HEK293 (cell line): ENCODE measurements around the gene BRD8.

ENCODE experiments used
- EGR2 ChIP-seq: fragments of 450-650 bp; formaldehyde crosslinking; IDR thresholded peaks from 2 replicates; pipeline ENCODE4 v1.5.1; 2016; ENCODE audit warnings: low read depth, missing biosample characterization, missing genetic modification characterization
- GLIS1 ChIP-seq: fragments of 450-650 bp; formaldehyde crosslinking; IDR thresholded peaks from 2 replicates; pipeline ENCODE4 v1.5.1; 2016; ENCODE audit warnings: missing biosample characterization, missing genetic modification characterization
- KLF1 ChIP-seq: fragments of 450-650 bp; formaldehyde crosslinking; IDR thresholded peaks from 2 replicates; pipeline ENCODE4 v1.5.1; 2016; ENCODE audit warnings: missing biosample characterization, missing genetic modification characterization
- OVOL3 ChIP-seq: fragments of 450-650 bp; formaldehyde crosslinking; IDR thresholded peaks from 2 replicates; pipeline ENCODE4 v1.5.1; 2016; ENCODE audit warnings: missing biosample characterization, missing genetic modification characterization
- TCF7L2 ChIP-seq: IDR thresholded peaks from 2 replicates; pipeline ENCODE4 v1.6.1; 2011; ENCODE audit warnings: low read depth, mild to moderate bottlenecking, inconsistent platforms, low read length, moderate library complexity, borderline replicate concordance
- ZBTB1 ChIP-seq: fragments of 450-650 bp; formaldehyde crosslinking; IDR thresholded peaks from 2 replicates; pipeline ENCODE4 v1.5.1; 2016; ENCODE audit warnings: missing biosample characterization, missing genetic modification characterization
- ZBTB10 ChIP-seq: fragments of 450-650 bp; formaldehyde crosslinking; IDR thresholded peaks from 2 replicates; pipeline ENCODE4 v1.5.1; 2016; ENCODE audit warnings: missing biosample characterization, missing genetic modification characterization
- ZBTB20 ChIP-seq: fragments of 450-650 bp; formaldehyde crosslinking; IDR thresholded peaks from 2 replicates; pipeline ENCODE4 v1.5.1; 2016; ENCODE audit warnings: missing biosample characterization, missing genetic modification characterization
- ZFHX2 ChIP-seq: fragments of 450-650 bp; formaldehyde crosslinking; conservative IDR thresholded peaks from 2 replicates; pipeline ENCODE4 v1.5.1; 2016; ENCODE audit warnings: missing biosample characterization, missing genetic modification characterization
- ZFP3 ChIP-seq: fragments of 450-650 bp; formaldehyde crosslinking; IDR thresholded peaks from 2 replicates; pipeline ENCODE4 v1.5.1; 2016; ENCODE audit warnings: low read depth, missing biosample characterization, missing genetic modification characterization
- ZFP37 ChIP-seq: fragments of 450-650 bp; formaldehyde crosslinking; IDR thresholded peaks from 2 replicates; pipeline ENCODE4 v1.5.1; 2016; ENCODE audit warnings: missing biosample characterization, missing genetic modification characterization
- ZNF155 ChIP-seq: fragments of 450-650 bp; formaldehyde crosslinking; IDR thresholded peaks from 2 replicates; pipeline ENCODE4 v1.5.1; 2016; ENCODE audit warnings: missing biosample characterization, missing genetic modification characterization
- ZNF214 ChIP-seq: fragments of 450-650 bp; formaldehyde crosslinking; IDR thresholded peaks from 2 replicates; pipeline ENCODE4 v1.5.1; 2017; ENCODE audit warnings: missing biosample characterization, mild to moderate bottlenecking, missing genetic modification characterization, borderline replicate concordance
- ZNF248 ChIP-seq: fragments of 450-650 bp; formaldehyde crosslinking; IDR thresholded peaks from 2 replicates; pipeline ENCODE4 v1.5.1; 2017; ENCODE audit warnings: missing biosample characterization, missing genetic modification characterization
- ZNF341 ChIP-seq: fragments of 450-650 bp; formaldehyde crosslinking; IDR thresholded peaks from 2 replicates; pipeline ENCODE4; 2016; ENCODE audit warnings: low read depth, missing biosample characterization, missing genetic modification characterization
- ZNF391 ChIP-seq: fragments of 450-650 bp; formaldehyde crosslinking; IDR thresholded peaks from 2 replicates; pipeline ENCODE4 v1.5.1; 2016; ENCODE audit warnings: low read depth, missing biosample characterization, missing genetic modification characterization, borderline replicate concordance
- ZNF416 ChIP-seq: fragments of 450-650 bp; formaldehyde crosslinking; IDR thresholded peaks from 2 replicates; pipeline ENCODE4 v1.5.1; 2016; ENCODE audit warnings: missing biosample characterization, missing genetic modification characterization
- ZNF433 ChIP-seq: fragments of 450-650 bp; formaldehyde crosslinking; IDR thresholded peaks from 2 replicates; pipeline ENCODE4 v1.5.1; 2016; ENCODE audit warnings: missing biosample characterization, missing genetic modification characterization, low read depth
- ZNF514 ChIP-seq: fragments of 450-650 bp; formaldehyde crosslinking; IDR thresholded peaks from 2 replicates; pipeline ENCODE4 v1.5.1; 2016; ENCODE audit warnings: missing biosample characterization, missing genetic modification characterization
- ZNF548 ChIP-seq: fragments of 450-650 bp; formaldehyde crosslinking; IDR thresholded peaks from 2 replicates; pipeline ENCODE4 v1.5.1; 2016; ENCODE audit warnings: missing biosample characterization, missing genetic modification characterization
- ZNF560 ChIP-seq: fragments of 450-650 bp; formaldehyde crosslinking; IDR thresholded peaks from 2 replicates; pipeline ENCODE4 v1.5.1; 2017; ENCODE audit warnings: missing biosample characterization, missing genetic modification characterization, borderline replicate concordance
- ZNF571 ChIP-seq: fragments of 450-650 bp; formaldehyde crosslinking; IDR thresholded peaks from 2 replicates; pipeline ENCODE4 v1.5.0; 2017; ENCODE audit warnings: missing biosample characterization, missing genetic modification characterization
- ZSCAN16 ChIP-seq: fragments of 450-650 bp; formaldehyde crosslinking; IDR thresholded peaks from 2 replicates; pipeline ENCODE4 v1.5.1; 2016; ENCODE audit warnings: missing biosample characterization, missing genetic modification characterization
- ZSCAN30 ChIP-seq: fragments of 450-650 bp; IDR thresholded peaks from 2 replicates; pipeline ENCODE4 v1.5.1; 2018; ENCODE audit warnings: missing biosample characterization, mild to moderate bottlenecking, missing genetic modification characterization, moderate library complexity
- ZXDB ChIP-seq: fragments of 450-650 bp; formaldehyde crosslinking; IDR thresholded peaks from 2 replicates; pipeline ENCODE4 v1.5.1; 2016; ENCODE audit warnings: missing biosample characterization, missing genetic modification characterization
- TF ChIP-seq, protein P1 (sequence below): fragments of 450-650 bp; formaldehyde crosslinking; IDR thresholded peaks from 2 replicates; pipeline ENCODE4 v1.5.1; 2016; ENCODE audit warnings: missing biosample characterization, missing genetic modification characterization
- TF ChIP-seq, protein P2 (sequence below): fragments of 450-650 bp; formaldehyde crosslinking; IDR thresholded peaks from 2 replicates; pipeline ENCODE4 v1.5.1; 2017; ENCODE audit warnings: missing biosample characterization, missing genetic modification characterization
- TF ChIP-seq, protein P3 (sequence below): fragments of 450-650 bp; formaldehyde crosslinking; IDR thresholded peaks from 2 replicates; pipeline ENCODE4 v1.5.1; 2016; ENCODE audit warnings: missing biosample characterization, missing genetic modification characterization, borderline replicate concordance
- TF ChIP-seq, protein P4 (sequence below): fragments of 450-650 bp; formaldehyde crosslinking; IDR thresholded peaks from 2 replicates; pipeline ENCODE4 v1.5.1; 2016; ENCODE audit warnings: missing biosample characterization, missing genetic modification characterization

BRD8 gene

DNA sequence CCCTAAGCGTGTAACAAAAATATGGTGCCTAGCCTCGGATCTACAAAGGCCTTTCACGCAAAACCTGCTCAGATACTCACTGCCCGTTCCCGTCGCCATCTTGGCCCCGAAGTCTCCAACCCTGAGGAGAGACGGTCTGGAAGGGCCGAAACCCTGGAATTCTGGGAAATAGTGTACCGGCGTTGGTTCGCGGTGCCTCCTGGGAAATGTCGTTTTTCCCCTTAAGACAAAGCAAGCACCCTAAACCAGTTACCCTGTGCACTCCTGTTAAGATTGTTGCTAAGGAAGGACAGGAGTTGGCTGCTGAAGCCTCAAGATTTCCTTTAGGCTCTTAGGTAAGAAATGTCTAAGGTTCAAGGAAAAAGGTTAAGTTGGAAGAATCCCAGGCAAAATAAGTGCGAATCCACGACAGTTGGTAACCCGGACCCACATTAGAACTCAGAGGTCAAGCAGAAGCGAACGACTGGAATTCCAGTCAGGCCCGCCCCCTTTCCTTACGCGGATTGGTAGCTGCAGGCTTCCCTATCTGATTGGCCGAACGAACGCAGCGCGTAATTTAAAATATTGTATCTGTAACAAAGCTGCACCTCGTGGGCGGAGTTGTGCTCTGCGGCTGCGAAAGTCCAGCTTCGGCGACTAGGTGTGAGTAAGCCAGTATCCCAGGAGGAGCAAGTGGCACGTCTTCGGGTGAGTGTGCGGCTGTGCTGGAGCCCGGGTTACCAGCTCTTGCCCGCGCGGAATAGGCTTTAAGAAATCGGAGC is at the start of gene BRD8, which contains the start of gene KIF20A (continued):
- TF ChIP-seq ZBTB10 (tag by site-specific recombination) (no peak), KLF1 (tag by site-specific recombination) (no peak), ZNF571 (tag by site-specific recombination) (no peak), ZBTB1 (tag by site-specific recombination) (no peak), TCF7L2 (0 out of 2 replicates have a peak, but pooled peaks have one; percentile 19), ZBTB20 (peak; percentile 78), ZNF514 (no peak), ZFHX2 (tag by site-specific recombination) (peak; percentile 76), ZNF560 (no peak), ZSCAN16 (tag by site-specific recombination) (no peak), ZSCAN30 (tag by site-specific recombination) (peak; percentile 30; the same call in 1 of the 2 replicates), ZNF248 (no peak), ZNF433 (tag by site-specific recombination) (no peak), ZNF155 (no peak), ZFP3 (tag by site-specific recombination) (no peak), GLIS1 (tag by site-specific recombination) (no peak), ZXDB (tag by site-specific recombination) (peak; percentile 70), OVOL3 (0 out of 2 replicates have a peak, but pooled peaks have one; percentile 14), ZNF548 (tag by site-specific recombination) (no peak), ZNF214 (tag by site-specific recombination) (no peak), ZNF391 (tag by site-specific recombination) (no peak), EGR2 (tag by site-specific recombination) (peak; percentile 45; the same call in 1 of the 2 replicates), ZFP37 (tag by site-specific recombination) (peak; percentile 16; the same call in 1 of the 2 replicates), ZNF341 (tag by site-specific recombination) (peak; percentile 39), ZNF416 (tag by site-specific recombination) (no peak)
- TF ChIP-seq, protein P1, sequence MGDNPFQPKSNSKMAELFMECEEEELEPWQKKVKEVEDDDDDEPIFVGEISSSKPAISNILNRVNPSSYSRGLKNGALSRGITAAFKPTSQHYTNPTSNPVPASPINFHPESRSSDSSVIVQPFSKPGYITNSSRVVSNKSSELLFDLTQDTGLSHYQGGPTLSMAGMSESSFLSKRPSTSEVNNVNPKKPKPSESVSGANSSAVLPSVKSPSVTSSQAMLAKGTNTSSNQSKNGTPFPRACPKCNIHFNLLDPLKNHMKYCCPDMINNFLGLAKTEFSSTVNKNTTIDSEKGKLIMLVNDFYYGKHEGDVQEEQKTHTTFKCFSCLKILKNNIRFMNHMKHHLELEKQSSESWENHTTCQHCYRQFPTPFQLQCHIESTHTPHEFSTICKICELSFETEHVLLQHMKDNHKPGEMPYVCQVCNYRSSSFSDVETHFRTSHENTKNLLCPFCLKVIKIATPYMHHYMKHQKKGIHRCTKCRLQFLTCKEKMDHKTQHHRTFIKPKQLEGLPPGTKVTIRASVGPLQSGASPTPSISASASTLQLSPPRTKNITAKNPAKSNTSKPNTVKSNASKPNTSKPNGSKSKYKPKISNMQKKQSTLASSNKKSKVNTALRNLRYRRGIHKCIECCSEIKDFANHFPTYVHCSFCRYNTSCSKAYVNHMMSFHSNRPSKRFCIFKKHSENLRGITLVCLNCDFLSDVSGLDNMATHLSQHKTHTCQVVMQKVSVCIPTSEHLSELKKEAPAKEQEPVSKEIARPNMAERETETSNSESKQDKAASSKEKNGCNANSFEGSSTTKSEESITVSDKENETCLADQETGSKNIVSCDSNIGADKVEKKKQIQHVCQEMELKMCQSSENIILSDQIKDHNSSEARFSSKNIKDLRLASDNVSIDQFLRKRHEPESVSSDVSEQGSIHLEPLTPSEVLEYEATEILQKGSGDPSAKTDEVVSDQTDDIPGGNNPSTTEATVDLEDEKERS, result no peak
- TF ChIP-seq, protein P2, sequence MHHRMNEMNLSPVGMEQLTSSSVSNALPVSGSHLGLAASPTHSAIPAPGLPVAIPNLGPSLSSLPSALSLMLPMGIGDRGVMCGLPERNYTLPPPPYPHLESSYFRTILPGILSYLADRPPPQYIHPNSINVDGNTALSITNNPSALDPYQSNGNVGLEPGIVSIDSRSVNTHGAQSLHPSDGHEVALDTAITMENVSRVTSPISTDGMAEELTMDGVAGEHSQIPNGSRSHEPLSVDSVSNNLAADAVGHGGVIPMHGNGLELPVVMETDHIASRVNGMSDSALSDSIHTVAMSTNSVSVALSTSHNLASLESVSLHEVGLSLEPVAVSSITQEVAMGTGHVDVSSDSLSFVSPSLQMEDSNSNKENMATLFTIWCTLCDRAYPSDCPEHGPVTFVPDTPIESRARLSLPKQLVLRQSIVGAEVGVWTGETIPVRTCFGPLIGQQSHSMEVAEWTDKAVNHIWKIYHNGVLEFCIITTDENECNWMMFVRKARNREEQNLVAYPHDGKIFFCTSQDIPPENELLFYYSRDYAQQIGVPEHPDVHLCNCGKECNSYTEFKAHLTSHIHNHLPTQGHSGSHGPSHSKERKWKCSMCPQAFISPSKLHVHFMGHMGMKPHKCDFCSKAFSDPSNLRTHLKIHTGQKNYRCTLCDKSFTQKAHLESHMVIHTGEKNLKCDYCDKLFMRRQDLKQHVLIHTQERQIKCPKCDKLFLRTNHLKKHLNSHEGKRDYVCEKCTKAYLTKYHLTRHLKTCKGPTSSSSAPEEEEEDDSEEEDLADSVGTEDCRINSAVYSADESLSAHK (tag by site-specific recombination), result 0 out of 2 replicates have a peak, but pooled peaks have one; percentile 10
- TF ChIP-seq, protein P3, sequence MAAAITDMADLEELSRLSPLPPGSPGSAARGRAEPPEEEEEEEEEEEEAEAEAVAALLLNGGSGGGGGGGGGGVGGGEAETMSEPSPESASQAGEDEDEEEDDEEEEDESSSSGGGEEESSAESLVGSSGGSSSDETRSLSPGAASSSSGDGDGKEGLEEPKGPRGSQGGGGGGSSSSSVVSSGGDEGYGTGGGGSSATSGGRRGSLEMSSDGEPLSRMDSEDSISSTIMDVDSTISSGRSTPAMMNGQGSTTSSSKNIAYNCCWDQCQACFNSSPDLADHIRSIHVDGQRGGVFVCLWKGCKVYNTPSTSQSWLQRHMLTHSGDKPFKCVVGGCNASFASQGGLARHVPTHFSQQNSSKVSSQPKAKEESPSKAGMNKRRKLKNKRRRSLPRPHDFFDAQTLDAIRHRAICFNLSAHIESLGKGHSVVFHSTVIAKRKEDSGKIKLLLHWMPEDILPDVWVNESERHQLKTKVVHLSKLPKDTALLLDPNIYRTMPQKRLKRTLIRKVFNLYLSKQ (tag by site-specific recombination), result no peak
- TF ChIP-seq, protein P4, sequence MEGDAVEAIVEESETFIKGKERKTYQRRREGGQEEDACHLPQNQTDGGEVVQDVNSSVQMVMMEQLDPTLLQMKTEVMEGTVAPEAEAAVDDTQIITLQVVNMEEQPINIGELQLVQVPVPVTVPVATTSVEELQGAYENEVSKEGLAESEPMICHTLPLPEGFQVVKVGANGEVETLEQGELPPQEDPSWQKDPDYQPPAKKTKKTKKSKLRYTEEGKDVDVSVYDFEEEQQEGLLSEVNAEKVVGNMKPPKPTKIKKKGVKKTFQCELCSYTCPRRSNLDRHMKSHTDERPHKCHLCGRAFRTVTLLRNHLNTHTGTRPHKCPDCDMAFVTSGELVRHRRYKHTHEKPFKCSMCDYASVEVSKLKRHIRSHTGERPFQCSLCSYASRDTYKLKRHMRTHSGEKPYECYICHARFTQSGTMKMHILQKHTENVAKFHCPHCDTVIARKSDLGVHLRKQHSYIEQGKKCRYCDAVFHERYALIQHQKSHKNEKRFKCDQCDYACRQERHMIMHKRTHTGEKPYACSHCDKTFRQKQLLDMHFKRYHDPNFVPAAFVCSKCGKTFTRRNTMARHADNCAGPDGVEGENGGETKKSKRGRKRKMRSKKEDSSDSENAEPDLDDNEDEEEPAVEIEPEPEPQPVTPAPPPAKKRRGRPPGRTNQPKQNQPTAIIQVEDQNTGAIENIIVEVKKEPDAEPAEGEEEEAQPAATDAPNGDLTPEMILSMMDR (tag by site-specific recombination), result no peak
